Neutrophil (primary cell): ENCODE results near the gene C2CD2.

ENCODE experiments used
- H3K27ac ChIP-seq: fragments of 200-600 bp; sonication (generic); 2 replicates; pipeline ENCODE4 v1.5.1; 2016; ENCODE audit warnings: mild to moderate bottlenecking, moderate library complexity
- H3K27me3 ChIP-seq: fragments of 200-600 bp; sonication (generic); 2 replicates; pipeline ENCODE4 v1.6.0; 2016; ENCODE audit warnings: mild to moderate bottlenecking
- H3K36me3 ChIP-seq: fragments of 200-600 bp; sonication (generic); 2 replicates; pipeline ENCODE4 v1.5.1; 2017
- H3K4me1 ChIP-seq, 2 experiments: fragments of 200-600 bp in 1 of 2; sonication (generic) in 1 of 2; 1 replicate in 1 of 2; 2 replicates in 1 of 2; pipeline versions ENCODE4 v1.5.1 to v1.6.1; 2013 to 2016; ENCODE audit warnings: low read depth in 1 of 2, low read length in 1 of 2, mild to moderate bottlenecking in 1 of 2, moderate library complexity in 1 of 2; ENCODE audit not compliant: control insufficient read depth in 1 of 2, insufficient read depth in 1 of 2
- H3K4me3 ChIP-seq, 2 experiments: fragments of 200-600 bp in 1 of 2; sonication (generic) in 1 of 2; 1 replicate in 1 of 2; 2 replicates in 1 of 2; pipeline ENCODE4 v1.5.1; 2013 to 2016; ENCODE audit warnings: low read depth in 1 of 2, low read length in 1 of 2, mild to moderate bottlenecking in 1 of 2, moderate library complexity in 1 of 2
- H3K9me3 ChIP-seq: fragments of 200-600 bp; sonication (generic); 2 replicates; pipeline ENCODE4 v1.5.1; 2016
- TF ChIP-seq, protein P1 (sequence below): fragments of 200-600 bp; sonication (generic); IDR thresholded peaks from 2 replicates; pipeline ENCODE4 v1.5.1; 2016; ENCODE audit warnings: antibody characterized with exemption

The C2CD2 gene

DNA sequence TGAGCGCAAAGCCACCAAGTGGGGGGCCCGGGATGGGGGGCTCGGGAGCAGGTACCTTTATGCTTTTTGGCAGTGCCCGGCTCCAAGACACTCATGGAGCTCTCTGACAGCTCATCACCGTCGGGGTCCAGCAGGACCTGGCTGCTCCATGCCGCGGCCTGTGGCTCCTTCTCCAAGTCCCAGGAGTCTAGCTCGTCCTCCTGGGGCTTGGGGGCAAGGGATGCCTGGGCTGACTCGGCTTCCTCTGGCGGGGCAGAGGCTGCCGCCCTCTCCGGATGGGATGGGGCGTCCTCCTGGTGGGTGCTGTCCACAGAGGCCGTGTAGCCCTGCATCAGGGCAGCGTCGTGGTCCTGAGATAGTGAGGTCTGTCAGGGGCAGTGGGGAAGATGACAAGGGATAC lies 54.8 kb downstream of the C2CD2 start:
- TF ChIP-seq, protein P1, sequence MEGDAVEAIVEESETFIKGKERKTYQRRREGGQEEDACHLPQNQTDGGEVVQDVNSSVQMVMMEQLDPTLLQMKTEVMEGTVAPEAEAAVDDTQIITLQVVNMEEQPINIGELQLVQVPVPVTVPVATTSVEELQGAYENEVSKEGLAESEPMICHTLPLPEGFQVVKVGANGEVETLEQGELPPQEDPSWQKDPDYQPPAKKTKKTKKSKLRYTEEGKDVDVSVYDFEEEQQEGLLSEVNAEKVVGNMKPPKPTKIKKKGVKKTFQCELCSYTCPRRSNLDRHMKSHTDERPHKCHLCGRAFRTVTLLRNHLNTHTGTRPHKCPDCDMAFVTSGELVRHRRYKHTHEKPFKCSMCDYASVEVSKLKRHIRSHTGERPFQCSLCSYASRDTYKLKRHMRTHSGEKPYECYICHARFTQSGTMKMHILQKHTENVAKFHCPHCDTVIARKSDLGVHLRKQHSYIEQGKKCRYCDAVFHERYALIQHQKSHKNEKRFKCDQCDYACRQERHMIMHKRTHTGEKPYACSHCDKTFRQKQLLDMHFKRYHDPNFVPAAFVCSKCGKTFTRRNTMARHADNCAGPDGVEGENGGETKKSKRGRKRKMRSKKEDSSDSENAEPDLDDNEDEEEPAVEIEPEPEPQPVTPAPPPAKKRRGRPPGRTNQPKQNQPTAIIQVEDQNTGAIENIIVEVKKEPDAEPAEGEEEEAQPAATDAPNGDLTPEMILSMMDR, result no peak
- peaks cover 6% of the 10 kb centered on the region for H3K27me3 ChIP-seq
- H3K4me3 ChIP-seq, result no peak overlapping the region
- no peaks in the 10 kb centered on the region for H3K36me3 ChIP-seq
- H3K4me1 ChIP-seq, result peaks cover 5% of the 10 kb centered on the region in 2 experiments
- no peaks in the 10 kb centered on the region for H3K9me3 ChIP-seq
- H3K27ac ChIP-seq, result no peak overlapping the region

DNA sequence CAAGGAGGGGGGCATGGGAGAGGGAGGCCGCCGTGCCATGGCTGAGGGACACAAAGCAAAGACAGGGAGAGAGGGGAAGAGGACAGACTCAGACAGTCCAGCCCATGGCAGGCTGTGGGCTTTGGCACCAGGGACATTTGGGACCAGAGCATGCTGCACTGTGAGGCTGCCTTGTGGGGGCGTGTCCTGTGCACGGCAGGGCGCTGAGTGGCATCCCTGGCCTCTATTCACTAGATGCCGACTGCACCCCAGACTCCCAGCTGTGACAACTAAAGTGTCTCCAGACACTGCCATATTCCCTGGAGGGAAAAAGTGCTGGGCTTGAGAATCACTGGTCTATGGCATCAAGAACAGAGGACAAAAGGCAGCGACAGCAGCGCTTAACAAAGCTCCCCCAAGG lies 56.1 kb downstream of the C2CD2 start:
- H3K9me3 ChIP-seq, result no peaks in the 10 kb centered on the region
- H3K4me1 ChIP-seq, result peaks cover 5% of the 10 kb centered on the region in 2 experiments
- no peak overlapping the region for H3K4me3 ChIP-seq
- H3K27ac ChIP-seq, result no peak overlapping the region
- peaks cover 6% of the 10 kb centered on the region for H3K27me3 ChIP-seq
- TF ChIP-seq, protein P1, result no peak
- H3K36me3 ChIP-seq, result no peaks in the 10 kb centered on the region

DNA sequence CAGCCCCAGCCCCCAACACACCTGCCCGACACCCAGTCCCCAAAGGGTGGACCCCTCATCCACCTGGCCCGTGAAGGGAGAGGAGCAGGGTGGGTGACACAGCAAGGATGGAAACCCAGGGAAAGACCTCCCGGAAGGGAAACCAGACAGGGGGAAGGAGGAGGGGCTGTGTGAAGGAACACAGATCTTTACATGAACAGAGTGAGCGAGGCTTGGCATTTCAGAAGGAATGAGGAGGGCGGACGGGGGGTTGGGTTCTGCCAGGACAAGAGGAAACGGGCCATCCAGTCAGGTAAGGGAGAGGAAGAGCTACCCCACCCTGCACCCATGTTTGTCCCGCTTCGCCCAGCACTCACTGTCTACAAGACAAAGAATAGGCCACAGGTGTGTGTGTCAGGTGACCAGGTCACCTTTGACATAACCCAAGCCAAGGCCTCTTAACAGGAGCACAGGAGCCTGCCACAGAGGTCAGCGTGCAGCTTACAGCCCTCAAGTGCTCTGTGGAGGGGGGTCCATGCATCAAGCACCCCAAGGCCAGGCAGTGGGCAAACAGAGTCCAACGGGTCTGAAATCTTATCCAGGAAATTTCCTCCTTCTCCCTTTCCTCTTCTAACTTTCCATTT lies 56.7 kb downstream of the C2CD2 start:
- H3K27me3 ChIP-seq, result peaks cover 6% of the 10 kb centered on the region
- H3K27ac ChIP-seq, result no peak overlapping the region
- H3K36me3 ChIP-seq, result no peaks in the 10 kb centered on the region
- TF ChIP-seq, protein P1, result no peak
- no peak overlapping the region for H3K4me3 ChIP-seq
- H3K4me1 ChIP-seq, result peaks cover 5% of the 10 kb centered on the region in 2 experiments
- H3K9me3 ChIP-seq, result no peaks in the 10 kb centered on the region

DNA sequence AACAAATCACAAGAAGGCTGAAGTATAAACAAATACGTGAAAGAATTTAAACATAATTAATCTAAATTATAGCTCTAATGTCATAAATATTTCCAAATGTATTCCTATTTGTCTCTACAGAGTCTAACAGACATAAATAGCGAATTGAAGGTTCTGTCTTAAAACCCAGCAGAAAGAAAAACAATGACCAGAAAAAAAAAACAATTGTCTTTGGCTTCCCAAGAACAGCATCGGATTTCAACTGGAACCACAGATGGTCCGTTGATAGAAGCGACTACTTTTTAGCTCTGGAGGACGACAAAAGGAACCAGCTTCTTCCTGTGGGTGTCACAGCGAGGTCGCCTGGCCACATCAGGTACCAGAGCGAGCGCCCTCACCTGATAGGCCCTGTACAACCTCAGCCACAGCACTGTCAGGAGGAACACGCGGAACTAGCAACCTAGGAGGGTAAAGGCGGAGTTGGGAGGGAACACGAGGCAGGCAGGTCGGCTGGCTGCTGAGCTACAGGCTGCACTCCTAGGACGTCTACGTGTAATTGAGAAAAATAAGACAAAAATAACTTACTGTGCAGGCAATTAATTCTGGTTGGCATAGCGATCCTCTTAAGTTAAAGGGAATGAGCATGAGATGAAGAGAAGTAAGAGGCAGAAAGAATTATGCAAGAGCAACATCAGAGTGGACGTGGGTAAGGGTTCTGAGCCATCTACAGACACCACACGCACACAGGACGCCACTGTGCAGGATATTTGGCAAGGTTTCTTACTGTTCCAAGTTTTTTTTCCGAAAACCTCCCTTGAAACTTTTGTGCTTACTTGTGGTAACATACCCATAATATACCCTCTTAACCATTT lies 58.0 kb downstream of the C2CD2 start:
- Histone ChIP-seq H3K27me3 (peaks cover 6% of the 10 kb centered on the region), H3K9me3 (no peaks in the 10 kb centered on the region), H3K4me1 (peaks cover under 1 to 5% of the 10 kb centered on the region in 2 experiments), H3K4me3 (no peak overlapping the region), H3K36me3 (no peaks in the 10 kb centered on the region), H3K27ac (no peak overlapping the region)
- TF ChIP-seq, protein P1, result no peak

DNA sequence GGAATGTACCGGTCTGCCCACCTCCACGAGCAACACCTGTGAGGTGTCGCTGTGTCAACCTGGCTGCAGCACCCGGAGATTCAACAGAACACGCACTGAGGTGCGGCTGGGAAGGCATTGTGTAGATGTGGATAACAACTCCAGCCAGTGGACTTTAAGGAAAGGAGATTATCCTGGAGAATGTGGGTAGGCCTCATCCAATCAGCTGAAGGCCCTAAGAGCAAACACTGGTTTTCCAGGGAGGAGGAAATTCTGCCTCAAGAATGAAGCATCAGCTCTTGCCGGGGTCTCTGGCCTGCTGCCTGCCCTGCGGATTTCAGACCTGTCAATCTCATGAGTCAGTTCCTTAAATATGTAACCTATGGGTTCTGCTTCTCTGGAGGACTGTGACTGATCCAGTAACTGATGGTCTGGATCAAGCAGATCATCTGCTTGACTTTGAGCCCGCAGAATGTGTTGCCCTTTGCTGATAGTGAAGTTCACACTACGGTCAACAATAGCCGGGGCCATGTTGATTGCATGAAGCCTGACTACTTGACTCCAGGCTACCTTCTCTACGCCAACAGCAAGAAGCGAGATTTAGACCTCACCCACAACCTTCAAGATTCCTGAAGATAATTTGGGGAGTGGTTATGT lies 58.8 kb downstream of the C2CD2 start:
- TF ChIP-seq, protein P1, result no peak
- Histone ChIP-seq H3K4me3 (no peak overlapping the region), H3K36me3 (no peaks in the 10 kb centered on the region), H3K9me3 (no peaks in the 10 kb centered on the region), H3K27ac (no peak overlapping the region), H3K27me3 (peaks cover 6% of the 10 kb centered on the region), H3K4me1 (peaks cover 0 to 5% of the 10 kb centered on the region in 2 experiments)
